Astrocyte (in vitro differentiated cells and primary cell): ENCODE data around the gene OSBP. TPM values are rescaled to one million over a fixed set of nuclear protein-coding genes. Genes with fewer than 3 reads are reported as not detected.

Experiments used
- DNase-seq: peaks from one replicate; pipeline ENCODE4 v3.0.0-alpha.2; 2010; ENCODE audit warnings: low read depth
- FAIRE-seq: peaks from 2 replicates; lab custom pipeline; 2011; peaks lifted over from hg19 to GRCh38; lab: Jason Lieb, UNC
- H2AFZ ChIP-seq: 2 replicates; pipeline ENCODE4 v1.6.0; 2012; ENCODE audit warnings: low read depth, low read length, inconsistent platforms
- H3K27ac ChIP-seq: 2 replicates; pipeline ENCODE4 v1.5.1; 2011; ENCODE audit warnings: low read depth, low read length, inconsistent platforms
- H3K27me3 ChIP-seq: 2 replicates; pipeline ENCODE4 v1.6.0; 2011; ENCODE audit warnings: low read length, inconsistent platforms; ENCODE audit not compliant: insufficient read depth
- H3K36me3 ChIP-seq: 2 replicates; pipeline ENCODE4 v1.5.1; 2011; ENCODE audit warnings: low read length, inconsistent platforms; ENCODE audit not compliant: insufficient read depth
- H3K4me1 ChIP-seq: 2 replicates; pipeline ENCODE4 v1.5.1; 2011; ENCODE audit warnings: low read length, inconsistent platforms; ENCODE audit not compliant: insufficient read depth
- H3K4me2 ChIP-seq: 2 replicates; pipeline ENCODE4 v1.6.0; 2012; ENCODE audit warnings: low read length, inconsistent platforms
- H3K4me3 ChIP-seq: 2 replicates; pipeline ENCODE4 v1.5.1; 2011; ENCODE audit warnings: low read depth, mild to moderate bottlenecking, low read length, inconsistent platforms; ENCODE audit not compliant: insufficient read depth
- H3K79me2 ChIP-seq: 2 replicates; pipeline ENCODE4 v1.6.0; 2012; ENCODE audit warnings: mild to moderate bottlenecking, low read length, inconsistent platforms; ENCODE audit not compliant: insufficient read depth
- H3K9ac ChIP-seq: 2 replicates; pipeline ENCODE4 v1.6.0; 2012; ENCODE audit warnings: mild to moderate bottlenecking, low read length, inconsistent platforms
- H3K9me3 ChIP-seq: 2 replicates; pipeline ENCODE4 v1.5.1; 2012; ENCODE audit warnings: low read depth, mild to moderate bottlenecking, low read length, inconsistent platforms; ENCODE audit not compliant: insufficient read depth
- H4K20me1 ChIP-seq: 2 replicates; pipeline ENCODE4 v1.6.0; 2012; ENCODE audit warnings: low read length, inconsistent platforms; ENCODE audit not compliant: insufficient read depth
- H3K27ac Mint-ChIP-seq: one replicate; pipeline ENCODE4 v1.8.0; 2021; ENCODE audit warnings: mild to moderate bottlenecking, mixed read lengths; ENCODE audit not compliant: unreplicated experiment
- H3K27me3 Mint-ChIP-seq: one replicate; pipeline ENCODE4 v1.8.0; 2021; ENCODE audit warnings: low read depth, mixed read lengths; ENCODE audit not compliant: unreplicated experiment
- H3K36me3 Mint-ChIP-seq: one replicate; pipeline ENCODE4 v1.8.0; 2021; ENCODE audit warnings: low read depth, mixed read lengths; ENCODE audit not compliant: unreplicated experiment
- H3K4me1 Mint-ChIP-seq: one replicate; pipeline ENCODE4 v1.8.0; 2021; ENCODE audit warnings: low read depth, mixed read lengths; ENCODE audit not compliant: unreplicated experiment
- H3K4me3 Mint-ChIP-seq: one replicate; pipeline ENCODE4 v1.8.0; 2021; ENCODE audit warnings: mild to moderate bottlenecking, moderate library complexity, mixed read lengths; ENCODE audit not compliant: unreplicated experiment
- H3K9me3 Mint-ChIP-seq: one replicate; pipeline ENCODE4 v1.8.0; 2021; ENCODE audit warnings: mild to moderate bottlenecking, mixed read lengths; ENCODE audit not compliant: unreplicated experiment
- EZH2 ChIP-seq: IDR thresholded peaks from 2 replicates; pipeline ENCODE4 v1.6.1; 2012; ENCODE audit warnings: mild to moderate bottlenecking, low read length, inconsistent platforms; ENCODE audit not compliant: insufficient read depth
- total RNA-seq: library from RNA; stranded (reverse); gene quantifications from 2 replicates; pipeline ENCODE4 v1.2.1, GENCODE V29; 2021
- TF ChIP-seq, protein P1 (sequence below): IDR thresholded peaks from 2 replicates; pipeline ENCODE4 v1.5.1; 2011; ENCODE audit warnings: low read depth, mild to moderate bottlenecking, inconsistent platforms, low read length, moderate library complexity; ENCODE audit not compliant: insufficient read depth

OSBP gene
- total RNA-seq, 1 donor from 2014 or later: 48.6 TPM

- Mint-ChIP-seq H3K27ac (no peak overlapping the region), H3K9me3 (no peaks in the 10 kb centered on the region), H3K4me3 (no peak overlapping the region), H3K27me3 (no peaks in the 10 kb centered on the region), H3K36me3 (peaks cover 18% of the 10 kb centered on the region), H3K4me1 (peaks cover 14% of the 10 kb centered on the region)
- no peak for DNase-seq
- Histone ChIP-seq H3K9ac (no peak overlapping the region), H2AFZ (no peak overlapping the region), H3K27ac (no peak overlapping the region), H4K20me1 (peaks cover 19% of the 10 kb centered on the region), H3K9me3 (no peaks in the 10 kb centered on the region), H3K27me3 (no peaks in the 10 kb centered on the region), H3K4me1 (no peaks in the 10 kb centered on the region), H3K79me2 (peaks cover 34% of the 10 kb centered on the region), H3K36me3 (peaks cover 78% of the 10 kb centered on the region), H3K4me3 (no peak overlapping the region), H3K4me2 (no peak overlapping the region)
- no peak for FAIRE-seq
- TF ChIP-seq, protein P1, sequence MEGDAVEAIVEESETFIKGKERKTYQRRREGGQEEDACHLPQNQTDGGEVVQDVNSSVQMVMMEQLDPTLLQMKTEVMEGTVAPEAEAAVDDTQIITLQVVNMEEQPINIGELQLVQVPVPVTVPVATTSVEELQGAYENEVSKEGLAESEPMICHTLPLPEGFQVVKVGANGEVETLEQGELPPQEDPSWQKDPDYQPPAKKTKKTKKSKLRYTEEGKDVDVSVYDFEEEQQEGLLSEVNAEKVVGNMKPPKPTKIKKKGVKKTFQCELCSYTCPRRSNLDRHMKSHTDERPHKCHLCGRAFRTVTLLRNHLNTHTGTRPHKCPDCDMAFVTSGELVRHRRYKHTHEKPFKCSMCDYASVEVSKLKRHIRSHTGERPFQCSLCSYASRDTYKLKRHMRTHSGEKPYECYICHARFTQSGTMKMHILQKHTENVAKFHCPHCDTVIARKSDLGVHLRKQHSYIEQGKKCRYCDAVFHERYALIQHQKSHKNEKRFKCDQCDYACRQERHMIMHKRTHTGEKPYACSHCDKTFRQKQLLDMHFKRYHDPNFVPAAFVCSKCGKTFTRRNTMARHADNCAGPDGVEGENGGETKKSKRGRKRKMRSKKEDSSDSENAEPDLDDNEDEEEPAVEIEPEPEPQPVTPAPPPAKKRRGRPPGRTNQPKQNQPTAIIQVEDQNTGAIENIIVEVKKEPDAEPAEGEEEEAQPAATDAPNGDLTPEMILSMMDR: no peak
- no peak for TF ChIP-seq EZH2
Measured at GRCh38 chr11:59658036-59658435, 42.5 kb upstream of the OSBP start.

GRCh38 chr11:59654893-59655292, 39.3 kb upstream of the OSBP start:
- Histone ChIP-seq H3K4me3 (no peak overlapping the region), H3K27me3 (no peaks in the 10 kb centered on the region), H3K4me1 (no peaks in the 10 kb centered on the region), H3K4me2 (no peak overlapping the region), H3K9me3 (no peaks in the 10 kb centered on the region), H3K79me2 (peaks cover 5% of the 10 kb centered on the region), H3K9ac (no peak overlapping the region), H4K20me1 (peaks cover 10% of the 10 kb centered on the region), H3K36me3 (peaks cover 79% of the 10 kb centered on the region), H2AFZ (no peak overlapping the region), H3K27ac (no peak overlapping the region)
- Mint-ChIP-seq H3K36me3 (peaks cover 27% of the 10 kb centered on the region), H3K4me3 (no peak overlapping the region), H3K27me3 (no peaks in the 10 kb centered on the region), H3K9me3 (no peaks in the 10 kb centered on the region), H3K27ac (no peak overlapping the region), H3K4me1 (no peaks in the 10 kb centered on the region)
- no peak for DNase-seq
- no peak for TF ChIP-seq EZH2
- TF ChIP-seq, protein P1: no peak
- FAIRE-seq: no peak

GRCh38 chr11:59647245-59647980, 31.8 kb upstream of the OSBP start:
- no peak overlapping the region for H3K27ac ChIP-seq
- no peak overlapping the region for H3K4me2 ChIP-seq
- DNase-seq: no peak
- Mint-ChIP-seq H3K27ac (no peak overlapping the region), H3K36me3 (peaks cover 23% of the 10 kb centered on the region), H3K27me3 (no peaks in the 10 kb centered on the region), H3K9me3 (no peaks in the 10 kb centered on the region), H3K4me3 (no peak overlapping the region), H3K4me1 (no peaks in the 10 kb centered on the region)
- no peaks in the 10 kb centered on the region for H3K9me3 ChIP-seq
- no peak overlapping the region for H3K9ac ChIP-seq
- FAIRE-seq: no peak
- no peak overlapping the region for H3K4me3 ChIP-seq
- H4K20me1 ChIP-seq: peaks cover 5% of the 10 kb centered on the region
- H3K27me3 ChIP-seq: no peaks in the 10 kb centered on the region
- no peaks in the 10 kb centered on the region for H3K79me2 ChIP-seq
- H3K36me3 ChIP-seq: peaks cover 60% of the 10 kb centered on the region
- H3K4me1 ChIP-seq: no peaks in the 10 kb centered on the region
- no peak overlapping the region for H2AFZ ChIP-seq
- TF ChIP-seq EZH2: no peak
- TF ChIP-seq, protein P1: no peak
